Cardiac muscle cell (in vitro differentiated cells and primary cell): Measurements from ENCODE around the gene FGG. TPM values are rescaled to one million over a fixed set of nuclear protein-coding genes. Genes with fewer than 3 reads are reported as not detected.

Experiments used
- DNase-seq, 2 donors: peaks; one replicate each; pipeline versions ENCODE4 v3.0.0 to v3.0.0-alpha.2; 2010 to 2017; ENCODE audit warnings: low read depth in 1 of 2, low spot score in 1 of 2
- H3K27ac ChIP-seq: fragments of 200-600 bp; sonication (generic); 2 replicates; pipeline ENCODE4 v1.5.1; 2016
- H3K27me3 ChIP-seq: fragments of 200-600 bp; sonication (generic); 2 replicates; pipeline ENCODE4 v1.6.0; 2016; ENCODE audit warnings: control low read depth
- H3K36me3 ChIP-seq: fragments of 200-600 bp; sonication (generic); 2 replicates; pipeline ENCODE4 v1.5.1; 2016; ENCODE audit warnings: control low read depth
- H3K4me1 ChIP-seq: fragments of 200-600 bp; sonication (generic); 2 replicates; pipeline ENCODE4 v1.8.1; 2017; ENCODE audit warnings: low read depth, mild to moderate bottlenecking, mixed run types
- H3K4me3 ChIP-seq: fragments of 200-600 bp; sonication (generic); 2 replicates; pipeline ENCODE4 v1.5.1; 2016; ENCODE audit warnings: mild to moderate bottlenecking
- H3K9me3 ChIP-seq: fragments of 200-600 bp; sonication (generic); 2 replicates; pipeline ENCODE4 v1.5.1; 2017; ENCODE audit warnings: low read depth, mild to moderate bottlenecking, control low read depth
- CTCF ChIP-seq: IDR thresholded peaks from 2 replicates; pipeline ENCODE4 v1.5.1; 2012; ENCODE audit warnings: low read depth, mild to moderate bottlenecking, low read length
- polyA plus RNA-seq: library from polyadenylated mRNA; unstranded; fragments of >200 nt; fragmentation: Nextera tagmentation; extraction: Ambion mirVana; gene quantifications from 2 replicates; pipeline ENCODE4 v1.2.1, GENCODE V29; 2016
- total RNA-seq: library from RNA; depleted of rRNA; stranded (reverse); fragments of >200 nt; gene quantifications from 2 replicates; pipeline ENCODE4 v1.2.3, GENCODE V29; 2016

FGG gene
- total and polyA plus RNA-seq, 2 experiments from 2014 or later = 0.68 TPM; not detected in 1

DNA sequence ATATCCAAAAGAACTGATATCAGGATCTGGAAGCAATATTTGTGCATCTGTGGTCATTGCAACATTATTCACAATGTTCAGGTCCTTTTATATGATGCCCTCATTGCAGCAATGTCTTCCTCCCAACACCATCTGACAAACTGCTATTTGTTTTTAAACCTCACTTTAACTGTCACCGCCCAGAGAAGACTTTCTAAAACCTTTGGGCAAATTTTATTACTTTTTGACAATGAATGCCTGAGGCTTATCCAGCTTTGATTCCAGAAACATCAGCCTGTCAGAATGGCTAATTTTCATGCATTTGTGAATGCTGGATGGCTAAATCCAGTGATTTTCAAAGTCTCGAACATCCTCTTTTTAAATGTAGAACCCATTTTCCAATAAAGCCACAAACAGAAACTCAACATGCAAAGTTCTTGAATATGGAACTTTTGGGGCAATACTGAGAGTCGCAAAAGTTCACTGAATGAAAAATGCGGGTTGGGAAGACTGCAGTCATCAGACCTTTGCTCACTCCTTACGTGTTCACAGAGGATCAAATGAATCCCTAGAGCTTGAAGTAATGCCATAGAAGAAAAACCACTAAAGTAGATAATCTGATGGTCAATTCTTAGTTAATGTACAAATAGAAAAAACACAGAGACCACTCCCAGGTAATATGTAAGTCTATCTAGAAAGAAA, 39.1 kb downstream of the FGG start:
- Histone ChIP-seq H3K9me3 (no peaks in the 10 kb centered on the region), H3K36me3 (no peaks in the 10 kb centered on the region), H3K27me3 (no peaks in the 10 kb centered on the region), H3K27ac (no peak overlapping the region), H3K4me1 (no peaks in the 10 kb centered on the region), H3K4me3 (no peak overlapping the region)
- no peak for DNase-seq
- no peak for TF ChIP-seq CTCF

DNA sequence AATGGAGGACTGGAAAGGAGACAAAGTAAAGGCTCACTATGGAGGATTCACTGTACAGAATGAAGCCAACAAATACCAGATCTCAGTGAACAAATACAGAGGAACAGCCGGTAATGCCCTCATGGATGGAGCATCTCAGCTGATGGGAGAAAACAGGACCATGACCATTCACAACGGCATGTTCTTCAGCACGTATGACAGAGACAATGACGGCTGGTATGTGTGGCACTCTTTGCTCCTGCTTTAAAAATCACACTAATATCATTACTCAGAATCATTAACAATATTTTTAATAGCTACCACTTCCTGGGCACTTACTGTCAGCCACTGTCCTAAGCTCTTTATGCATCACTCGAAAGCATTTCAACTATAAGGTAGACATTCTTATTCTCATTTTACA, 42.9 kb downstream of the FGG start:
- H3K4me1 ChIP-seq = no peaks in the 10 kb centered on the region
- H3K9me3 ChIP-seq = no peaks in the 10 kb centered on the region
- no peaks in the 10 kb centered on the region for H3K36me3 ChIP-seq
- no peak for DNase-seq
- no peak overlapping the region for H3K27ac ChIP-seq
- TF ChIP-seq CTCF = no peak
- H3K27me3 ChIP-seq = no peaks in the 10 kb centered on the region
- H3K4me3 ChIP-seq = no peak overlapping the region

GRCh38 chr4:154569028-154569427, 43.4 kb downstream of the FGG start:
- no peak overlapping the region for H3K27ac ChIP-seq
- H3K9me3 ChIP-seq = no peaks in the 10 kb centered on the region
- no peaks in the 10 kb centered on the region for H3K4me1 ChIP-seq
- TF ChIP-seq CTCF = no peak
- no peaks in the 10 kb centered on the region for H3K27me3 ChIP-seq
- no peak for DNase-seq
- H3K36me3 ChIP-seq = no peaks in the 10 kb centered on the region
- H3K4me3 ChIP-seq = no peak overlapping the region

DNA sequence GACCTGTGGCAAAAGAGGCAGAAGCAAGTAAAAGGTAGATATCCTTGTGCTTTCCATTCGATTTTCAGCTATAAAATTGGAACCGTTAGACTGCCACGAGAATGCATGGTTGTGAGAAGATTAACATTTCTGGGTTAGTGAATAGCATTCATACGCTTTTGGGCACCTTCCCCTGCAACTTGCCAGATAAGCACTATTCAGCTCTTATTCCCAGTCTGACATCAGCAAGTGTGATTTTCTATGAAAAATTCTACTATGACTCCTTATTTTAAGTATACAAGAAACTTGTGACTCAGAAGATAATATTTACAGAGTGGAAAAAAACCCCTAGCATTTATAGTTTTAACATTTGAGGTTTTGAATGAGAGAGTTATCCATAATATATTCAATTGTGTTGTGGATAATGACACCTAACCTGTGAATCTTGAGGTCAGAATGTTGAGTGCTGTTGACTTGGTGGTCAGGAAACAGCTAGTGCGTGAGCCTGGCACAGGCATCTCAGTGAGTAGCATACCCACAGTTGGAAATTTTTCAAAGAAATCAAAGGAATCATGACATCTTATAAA, 45.7 kb downstream of the FGG start:
- H3K36me3 ChIP-seq = no peaks in the 10 kb centered on the region
- no peaks in the 10 kb centered on the region for H3K27me3 ChIP-seq
- DNase-seq = no peak
- H3K27ac ChIP-seq = no peak overlapping the region
- no peaks in the 10 kb centered on the region for H3K4me1 ChIP-seq
- H3K4me3 ChIP-seq = no peak overlapping the region
- H3K9me3 ChIP-seq = no peaks in the 10 kb centered on the region
- no peak for TF ChIP-seq CTCF

GRCh38 chr4:154565704-154566103, 46.8 kb downstream of the FGG start:
- Histone ChIP-seq H3K36me3 (no peaks in the 10 kb centered on the region), H3K4me1 (no peaks in the 10 kb centered on the region), H3K4me3 (no peak overlapping the region), H3K27me3 (no peaks in the 10 kb centered on the region), H3K27ac (no peak overlapping the region), H3K9me3 (no peaks in the 10 kb centered on the region)
- DNase-seq = no peak
- TF ChIP-seq CTCF = no peak
